Esophagus muscularis mucosa (tissue), 3 donors: Measurements from ENCODE around the gene NAGS.

ENCODE experiments used
- POLR2AphosphoS5 ChIP-seq, 2 donors: sonication (generic); formaldehyde crosslinking; IDR thresholded peaks; one replicate each; pipeline ENCODE4 v1.6.1; 2017; ENCODE audit warnings: antibody characterized with exemption in 2 of 2
- TF ChIP-seq, protein P1 (sequence below), 3 experiments: fragments of 200-600 bp in 2 of 3; fragments of 450-650 bp in 1 of 3; sonication (generic) in 2 of 3; IDR thresholded peaks; one replicate each; pipeline ENCODE4 v1.5.1; 2017 to 2019; ENCODE audit warnings: antibody characterized with exemption in 3 of 3, mild to moderate bottlenecking in 2 of 3, moderate library complexity in 1 of 3

DNA sequence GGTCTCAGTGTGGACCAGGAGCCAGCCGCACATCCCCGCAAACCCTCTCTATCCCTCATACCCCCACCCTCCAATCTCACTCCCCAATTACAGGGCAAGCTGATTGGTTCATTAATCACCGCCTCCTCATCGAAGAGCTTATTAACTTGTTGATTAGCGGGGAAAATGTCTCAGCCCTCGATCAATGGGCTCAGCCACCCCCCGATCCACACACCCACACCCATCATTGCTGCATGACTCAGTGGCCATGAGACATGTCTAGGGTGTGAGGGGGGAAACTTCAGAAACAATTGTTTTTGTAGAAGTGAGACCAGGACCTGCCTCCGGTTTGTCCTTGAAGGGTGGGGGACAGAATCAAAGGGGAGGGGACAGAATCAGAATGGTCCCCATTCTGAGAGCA lies 48.2 kb upstream of the NAGS start:
- TF ChIP-seq POLR2AphosphoS5 (IDR thresholded peaks at IDR 0.05), result no peak
- TF ChIP-seq, protein P1, sequence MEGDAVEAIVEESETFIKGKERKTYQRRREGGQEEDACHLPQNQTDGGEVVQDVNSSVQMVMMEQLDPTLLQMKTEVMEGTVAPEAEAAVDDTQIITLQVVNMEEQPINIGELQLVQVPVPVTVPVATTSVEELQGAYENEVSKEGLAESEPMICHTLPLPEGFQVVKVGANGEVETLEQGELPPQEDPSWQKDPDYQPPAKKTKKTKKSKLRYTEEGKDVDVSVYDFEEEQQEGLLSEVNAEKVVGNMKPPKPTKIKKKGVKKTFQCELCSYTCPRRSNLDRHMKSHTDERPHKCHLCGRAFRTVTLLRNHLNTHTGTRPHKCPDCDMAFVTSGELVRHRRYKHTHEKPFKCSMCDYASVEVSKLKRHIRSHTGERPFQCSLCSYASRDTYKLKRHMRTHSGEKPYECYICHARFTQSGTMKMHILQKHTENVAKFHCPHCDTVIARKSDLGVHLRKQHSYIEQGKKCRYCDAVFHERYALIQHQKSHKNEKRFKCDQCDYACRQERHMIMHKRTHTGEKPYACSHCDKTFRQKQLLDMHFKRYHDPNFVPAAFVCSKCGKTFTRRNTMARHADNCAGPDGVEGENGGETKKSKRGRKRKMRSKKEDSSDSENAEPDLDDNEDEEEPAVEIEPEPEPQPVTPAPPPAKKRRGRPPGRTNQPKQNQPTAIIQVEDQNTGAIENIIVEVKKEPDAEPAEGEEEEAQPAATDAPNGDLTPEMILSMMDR (IDR thresholded peaks at IDR 0.05), result no peak
